Neural progenitor cell (in vitro differentiated cells): ENCODE measurements around the gene SLC16A4. TPM values are rescaled to one million over a fixed set of nuclear protein-coding genes. Genes with fewer than 3 reads are reported as not detected.

ENCODE experiments used
- DNase-seq: peaks from one replicate; pipeline ENCODE4 v3.0.0-alpha.2; 2016; ENCODE audit warnings: low spot score
- H2AFZ ChIP-seq: fragments of 200-600 bp; sonication (generic); replicated peaks from 2 replicates; pipeline ENCODE4 v1.6.1; 2016; ENCODE audit warnings: antibody characterized with exemption
- H3F3A ChIP-seq: fragments of 200-600 bp; sonication (generic); 2 replicates; pipeline ENCODE4 v1.6.1; 2016; ENCODE audit warnings: antibody characterized with exemption, low read depth
- H3K27ac ChIP-seq: fragments of 200-600 bp; sonication (generic); 2 replicates; pipeline ENCODE4 v1.5.1; 2016; ENCODE audit warnings: mild to moderate bottlenecking
- H3K27me3 ChIP-seq: fragments of 200-600 bp; sonication (generic); 2 replicates; pipeline ENCODE4 v1.6.1; 2016; ENCODE audit warnings: mild to moderate bottlenecking, moderate library complexity
- H3K36me3 ChIP-seq: fragments of 200-600 bp; sonication (generic); 2 replicates; pipeline ENCODE4 v1.5.1; 2016
- H3K4me1 ChIP-seq: fragments of 200-600 bp; sonication (generic); 2 replicates; pipeline ENCODE4 v1.6.1; 2016; ENCODE audit warnings: mixed run types
- H3K4me2 ChIP-seq: fragments of 200-600 bp; sonication (generic); 2 replicates; pipeline ENCODE4 v1.6.1; 2016
- H3K4me3 ChIP-seq: fragments of 200-600 bp; sonication (generic); 2 replicates; pipeline ENCODE4 v1.5.1; 2016
- H3K79me2 ChIP-seq: fragments of 200-600 bp; sonication (generic); 2 replicates; pipeline ENCODE4 v1.6.1; 2016; ENCODE audit warnings: low read depth
- H3K9ac ChIP-seq: fragments of 200-600 bp; sonication (generic); 2 replicates; pipeline ENCODE4 v1.6.1; 2016
- H3K9me3 ChIP-seq: fragments of 200-600 bp; sonication (generic); 2 replicates; pipeline ENCODE4 v1.5.1; 2016; ENCODE audit warnings: low read depth
- H4K20me1 ChIP-seq: fragments of 200-600 bp; sonication (generic); 2 replicates; pipeline ENCODE4 v1.6.1; 2016; ENCODE audit warnings: low read depth
- H3K27ac Mint-ChIP-seq: 3 replicates; pipeline ENCODE4 v1.8.0; 2021; ENCODE audit warnings: mixed read lengths
- H3K27me3 Mint-ChIP-seq: 2 replicates; pipeline ENCODE4 v1.8.0; 2022; ENCODE audit warnings: low read depth, mild to moderate bottlenecking, inconsistent platforms, moderate library complexity, mixed read lengths; ENCODE audit not compliant: insufficient read depth
- H3K36me3 Mint-ChIP-seq: 3 replicates; pipeline ENCODE4 v1.8.0; 2021; ENCODE audit warnings: mixed read lengths
- H3K4me1 Mint-ChIP-seq: 3 replicates; pipeline ENCODE4 v1.8.0; 2021; ENCODE audit warnings: mixed read lengths
- H3K4me3 Mint-ChIP-seq: 3 replicates; pipeline ENCODE4 v1.8.0; 2021; ENCODE audit warnings: mild to moderate bottlenecking, moderate library complexity, mixed read lengths
- H3K9me3 Mint-ChIP-seq: 3 replicates; pipeline ENCODE4 v1.8.0; 2020; ENCODE audit warnings: mixed read lengths
- EZH2 ChIP-seq: fragments of 200-600 bp; sonication (generic); IDR thresholded peaks from 2 replicates; pipeline ENCODE4 v1.6.1; 2017; ENCODE audit warnings: antibody characterized with exemption, mild to moderate bottlenecking, moderate library complexity
- EZH2phosphoT487 ChIP-seq: fragments of 200-600 bp; sonication (generic); IDR thresholded peaks from 2 replicates; pipeline ENCODE4 v1.6.1; 2017; ENCODE audit warnings: antibody characterized with exemption
- total RNA-seq: library from RNA; depleted of rRNA; stranded (reverse); fragments of >200 nt; gene quantifications from 2 replicates; pipeline ENCODE4 v1.2.3, GENCODE V29; 2015; ENCODE audit warnings: low replicate concordance
- TF ChIP-seq, protein P1 (sequence below): fragments of 200-600 bp; sonication (generic); IDR thresholded peaks from 2 replicates; pipeline ENCODE4 v1.5.1; 2017; ENCODE audit warnings: antibody characterized with exemption, mild to moderate bottlenecking

Gene SLC16A4
- total RNA-seq, 1 donor from 2014 or later = 0.56 TPM

DNA sequence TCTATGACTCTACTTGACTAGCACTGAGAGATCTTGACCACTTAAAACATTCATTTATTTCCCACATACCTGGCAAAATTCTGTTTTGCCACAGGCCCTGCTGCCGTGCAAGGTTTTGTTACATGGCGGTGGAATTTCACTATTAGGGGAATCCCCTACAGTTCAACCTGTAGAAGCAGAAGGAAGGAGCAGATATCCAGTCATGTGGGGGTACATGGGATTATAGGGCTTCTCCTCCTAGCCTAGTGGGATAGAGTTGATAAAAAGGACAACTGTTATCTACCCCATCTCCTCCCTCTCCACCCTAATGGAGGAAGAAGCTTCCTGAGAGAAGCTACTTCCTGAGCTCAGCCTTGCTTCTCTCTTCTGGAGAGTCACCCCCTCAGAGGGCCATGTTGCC lies 42.4 kb upstream of the SLC16A4 start:
- peaks cover 7% of the 10 kb centered on the region for H3K27me3 Mint-ChIP-seq
- no peak for DNase-seq
- no peaks in the 10 kb centered on the region for H3K9me3 Mint-ChIP-seq
- Histone ChIP-seq H3K36me3 (no peaks in the 10 kb centered on the region), H2AFZ (peak overlapping the region; percentile 77), H3K4me3 (no peak overlapping the region), H3F3A (no peaks in the 10 kb centered on the region), H3K4me2 (peak overlapping the region; percentile 47), H3K4me1 (peaks cover 11% of the 10 kb centered on the region), H4K20me1 (no peaks in the 10 kb centered on the region), H3K9me3 (no peaks in the 10 kb centered on the region), H3K79me2 (no peaks in the 10 kb centered on the region), H3K9ac (no peak overlapping the region), H3K27ac (no peak overlapping the region), H3K27me3 (no peaks in the 10 kb centered on the region)
- peaks cover 30% of the 10 kb centered on the region for H3K4me1 Mint-ChIP-seq
- no peak overlapping the region for H3K27ac Mint-ChIP-seq
- H3K4me3 Mint-ChIP-seq = no peak overlapping the region
- TF ChIP-seq, protein P1, sequence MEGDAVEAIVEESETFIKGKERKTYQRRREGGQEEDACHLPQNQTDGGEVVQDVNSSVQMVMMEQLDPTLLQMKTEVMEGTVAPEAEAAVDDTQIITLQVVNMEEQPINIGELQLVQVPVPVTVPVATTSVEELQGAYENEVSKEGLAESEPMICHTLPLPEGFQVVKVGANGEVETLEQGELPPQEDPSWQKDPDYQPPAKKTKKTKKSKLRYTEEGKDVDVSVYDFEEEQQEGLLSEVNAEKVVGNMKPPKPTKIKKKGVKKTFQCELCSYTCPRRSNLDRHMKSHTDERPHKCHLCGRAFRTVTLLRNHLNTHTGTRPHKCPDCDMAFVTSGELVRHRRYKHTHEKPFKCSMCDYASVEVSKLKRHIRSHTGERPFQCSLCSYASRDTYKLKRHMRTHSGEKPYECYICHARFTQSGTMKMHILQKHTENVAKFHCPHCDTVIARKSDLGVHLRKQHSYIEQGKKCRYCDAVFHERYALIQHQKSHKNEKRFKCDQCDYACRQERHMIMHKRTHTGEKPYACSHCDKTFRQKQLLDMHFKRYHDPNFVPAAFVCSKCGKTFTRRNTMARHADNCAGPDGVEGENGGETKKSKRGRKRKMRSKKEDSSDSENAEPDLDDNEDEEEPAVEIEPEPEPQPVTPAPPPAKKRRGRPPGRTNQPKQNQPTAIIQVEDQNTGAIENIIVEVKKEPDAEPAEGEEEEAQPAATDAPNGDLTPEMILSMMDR = no peak
- TF ChIP-seq EZH2 = no peak
- no peak for TF ChIP-seq EZH2phosphoT487
- no peaks in the 10 kb centered on the region for H3K36me3 Mint-ChIP-seq

DNA sequence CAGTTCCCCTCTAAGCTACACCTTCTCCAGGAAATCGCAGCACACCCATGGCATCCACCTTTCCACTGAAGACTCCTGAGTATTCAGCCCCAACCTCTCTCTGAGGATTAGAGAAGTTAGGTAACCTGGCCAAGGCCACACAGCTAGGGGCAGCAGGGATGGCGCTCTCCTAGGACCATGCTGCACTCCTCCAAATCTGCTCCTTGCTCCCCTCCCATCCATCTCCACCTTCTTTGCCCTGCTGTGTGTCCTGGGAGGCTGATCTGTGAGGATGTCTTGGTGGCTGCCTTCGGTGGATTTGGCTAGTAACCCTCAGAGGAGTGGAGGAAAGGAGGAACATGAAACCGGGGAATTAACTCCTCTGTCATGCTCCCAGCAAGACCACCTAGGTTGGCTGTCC lies 40.1 kb upstream of the SLC16A4 start:
- no peak overlapping the region for H3K9ac ChIP-seq
- Mint-ChIP-seq H3K9me3 (no peaks in the 10 kb centered on the region), H3K27ac (peak overlapping the region; percentile 81), H3K4me1 (peaks cover 23% of the 10 kb centered on the region), H3K27me3 (peaks cover 6% of the 10 kb centered on the region), H3K4me3 (no peak overlapping the region), H3K36me3 (no peaks in the 10 kb centered on the region)
- H3K9me3 ChIP-seq = no peaks in the 10 kb centered on the region
- TF ChIP-seq EZH2phosphoT487 = no peak
- TF ChIP-seq EZH2 = no peak
- TF ChIP-seq, protein P1 = no peak
- no peaks in the 10 kb centered on the region for H3K27me3 ChIP-seq
- H3K4me2 ChIP-seq = no peak overlapping the region
- peaks cover 11% of the 10 kb centered on the region for H3K4me1 ChIP-seq
- no peak overlapping the region for H3K27ac ChIP-seq
- H4K20me1 ChIP-seq = no peaks in the 10 kb centered on the region
- H3K36me3 ChIP-seq = no peaks in the 10 kb centered on the region
- DNase-seq = no peak
- no peak overlapping the region for H2AFZ ChIP-seq
- no peaks in the 10 kb centered on the region for H3K79me2 ChIP-seq
- H3K4me3 ChIP-seq = no peak overlapping the region
- no peaks in the 10 kb centered on the region for H3F3A ChIP-seq

DNA sequence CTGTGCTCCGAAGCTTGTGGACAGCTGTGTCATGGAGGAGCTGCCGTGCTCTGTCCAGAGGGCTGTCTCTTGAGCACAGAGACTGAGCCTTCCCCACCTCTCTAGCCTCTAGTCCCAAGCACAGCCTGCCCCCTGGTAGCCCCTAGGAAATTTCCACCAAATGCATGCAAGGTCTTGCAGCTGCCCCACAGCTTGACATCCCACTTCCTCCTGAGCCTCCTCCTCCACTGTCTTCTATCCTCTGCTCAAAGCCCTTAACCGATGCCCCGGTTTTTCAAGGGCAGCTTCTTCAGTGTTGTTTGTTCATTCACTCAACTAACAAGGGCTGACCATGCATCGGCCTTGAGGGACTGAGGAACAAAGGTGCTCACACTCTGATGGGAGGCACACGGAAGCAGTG lies 39.5 kb upstream of the SLC16A4 start:
- Histone ChIP-seq H3K79me2 (no peaks in the 10 kb centered on the region), H2AFZ (no peak overlapping the region), H3F3A (no peaks in the 10 kb centered on the region), H4K20me1 (no peaks in the 10 kb centered on the region), H3K4me1 (peaks cover 11% of the 10 kb centered on the region), H3K9ac (no peak overlapping the region), H3K4me3 (no peak overlapping the region), H3K4me2 (no peak overlapping the region), H3K27me3 (no peaks in the 10 kb centered on the region), H3K36me3 (no peaks in the 10 kb centered on the region), H3K27ac (no peak overlapping the region), H3K9me3 (no peaks in the 10 kb centered on the region)
- H3K36me3 Mint-ChIP-seq = no peaks in the 10 kb centered on the region
- H3K27me3 Mint-ChIP-seq = peaks cover 6% of the 10 kb centered on the region
- no peak overlapping the region for H3K4me3 Mint-ChIP-seq
- no peaks in the 10 kb centered on the region for H3K9me3 Mint-ChIP-seq
- H3K27ac Mint-ChIP-seq = no peak overlapping the region
- H3K4me1 Mint-ChIP-seq = peaks cover 22% of the 10 kb centered on the region
- DNase-seq = no peak
- TF ChIP-seq, protein P1 = no peak
- no peak for TF ChIP-seq EZH2
- TF ChIP-seq EZH2phosphoT487 = no peak
